Nephron progenitor cell (in vitro differentiated cells): ENCODE data around the gene APOBEC3H.

Experiments used
- DNase-seq: peaks from one replicate; pipeline ENCODE4 v3.0.0; 2021
- H3K27ac Mint-ChIP-seq: 2 replicates; pipeline ENCODE4 v1.8.0; 2021; ENCODE audit warnings: mild to moderate bottlenecking, moderate library complexity, mixed read lengths
- H3K27me3 Mint-ChIP-seq: 2 replicates; pipeline ENCODE4 v1.8.0; 2021; ENCODE audit warnings: mild to moderate bottlenecking, low read depth, mixed read lengths; ENCODE audit not compliant: poor library complexity
- H3K36me3 Mint-ChIP-seq: 2 replicates; pipeline ENCODE4 v1.8.0; 2021; ENCODE audit warnings: low read depth, mixed read lengths
- H3K4me1 Mint-ChIP-seq: 2 replicates; pipeline ENCODE4 v1.8.0; 2021; ENCODE audit warnings: mixed read lengths
- H3K4me3 Mint-ChIP-seq: 2 replicates; pipeline ENCODE4 v1.8.0; 2021; ENCODE audit warnings: mild to moderate bottlenecking, moderate library complexity, mixed read lengths
- H3K9me3 Mint-ChIP-seq: 2 replicates; pipeline ENCODE4 v1.8.0; 2021; ENCODE audit warnings: mild to moderate bottlenecking, moderate library complexity, mixed read lengths
- CTCF ChIP-seq: fragments of 200-600 bp; sonication (generic); IDR thresholded peaks from 2 replicates; pipeline ENCODE4 v1.5.0; 2021; ENCODE audit warnings: antibody characterized with exemption

The APOBEC3H gene

GRCh38 chr22:39132871-39133524 lies 36.0 kb downstream of the APOBEC3H start:
- H3K4me1 Mint-ChIP-seq, result peaks cover 48% of the 10 kb centered on the region
- H3K36me3 Mint-ChIP-seq, result no peaks in the 10 kb centered on the region
- TF ChIP-seq CTCF, result no peak
- H3K27me3 Mint-ChIP-seq, result peaks cover 8% of the 10 kb centered on the region
- no peak for DNase-seq
- peaks cover 5% of the 10 kb centered on the region for H3K9me3 Mint-ChIP-seq
- no peak overlapping the region for H3K4me3 Mint-ChIP-seq
- H3K27ac Mint-ChIP-seq, result no peak overlapping the region

- no peak for TF ChIP-seq CTCF
- Mint-ChIP-seq H3K4me3 (no peak overlapping the region), H3K36me3 (no peaks in the 10 kb centered on the region), H3K27ac (no peak overlapping the region), H3K4me1 (peaks cover 54% of the 10 kb centered on the region), H3K9me3 (peaks cover 1% of the 10 kb centered on the region), H3K27me3 (peaks cover 5% of the 10 kb centered on the region)
- DNase-seq, result no peak
Measured at GRCh38 chr22:39133871-39134270, 36.8 kb downstream of the APOBEC3H start.

- Mint-ChIP-seq H3K4me3 (no peak overlapping the region), H3K36me3 (no peaks in the 10 kb centered on the region), H3K27me3 (peaks cover 8% of the 10 kb centered on the region), H3K9me3 (no peaks in the 10 kb centered on the region), H3K4me1 (peaks cover 48% of the 10 kb centered on the region), H3K27ac (no peak overlapping the region)
- TF ChIP-seq CTCF, result no peak
- no peak for DNase-seq
Measured at GRCh38 chr22:39134366-39135091, 37.5 kb downstream of the APOBEC3H start.

- Mint-ChIP-seq H3K4me1 (peaks cover 46% of the 10 kb centered on the region), H3K4me3 (no peak overlapping the region), H3K36me3 (no peaks in the 10 kb centered on the region), H3K27me3 (peaks cover 11% of the 10 kb centered on the region), H3K27ac (no peak overlapping the region), H3K9me3 (no peaks in the 10 kb centered on the region)
- TF ChIP-seq CTCF, result peak; percentile 82
- DNase-seq, result peak; percentile 82
Measured at GRCh38 chr22:39135092-39135896, 38.2 kb downstream of the APOBEC3H start.

- DNase-seq, result no peak
- H3K27me3 Mint-ChIP-seq, result peaks cover 11% of the 10 kb centered on the region
- no peak for TF ChIP-seq CTCF
- no peak overlapping the region for H3K27ac Mint-ChIP-seq
- no peaks in the 10 kb centered on the region for H3K9me3 Mint-ChIP-seq
- no peaks in the 10 kb centered on the region for H3K36me3 Mint-ChIP-seq
- no peak overlapping the region for H3K4me3 Mint-ChIP-seq
- H3K4me1 Mint-ChIP-seq, result peaks cover 36% of the 10 kb centered on the region
Measured at GRCh38 chr22:39136317-39136716, 39.3 kb downstream of the APOBEC3H start.
